SU-DHL-6 (cell line): ENCODE measurements around the gene CSRNP3.

Experiments
- EZH2phosphoT487 ChIP-seq: fragments of 200-600 bp; sonication (generic), shearing (Covaris generic); conservative IDR thresholded peaks from 2 replicates; pipeline ENCODE4 v1.6.1; 2018; ENCODE audit warnings: mild to moderate bottlenecking, antibody characterized with exemption, low read length, moderate library complexity, mixed read lengths
- TF ChIP-seq, protein P1 (sequence below): fragments of 200-600 bp; sonication (generic); IDR thresholded peaks from one replicate; pipeline ENCODE4 v1.5.1; 2017; ENCODE audit warnings: antibody characterized with exemption, mild to moderate bottlenecking, low read length, moderate library complexity; ENCODE audit not compliant: insufficient read depth, poor library complexity, severe bottlenecking

DNA sequence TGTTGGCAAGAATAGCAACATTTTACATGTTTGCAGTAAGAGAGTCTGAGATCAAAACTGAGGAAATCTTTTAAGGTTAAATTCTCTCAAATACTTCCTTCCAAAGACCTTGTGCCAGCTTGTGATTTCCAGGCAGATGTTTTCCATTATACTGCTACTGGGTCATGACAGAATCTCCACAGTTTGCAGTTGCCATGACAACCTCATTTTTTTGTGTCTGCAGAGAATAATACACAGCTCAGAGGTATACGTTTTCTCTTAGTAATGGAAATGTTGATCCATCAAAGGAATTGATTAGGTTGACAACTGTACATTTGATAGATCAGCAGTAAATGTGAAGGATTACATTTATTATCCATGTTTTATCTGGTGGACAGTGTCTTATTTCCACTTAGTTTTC, 29.1 kb upstream of the CSRNP3 start:
- TF ChIP-seq, protein P1, sequence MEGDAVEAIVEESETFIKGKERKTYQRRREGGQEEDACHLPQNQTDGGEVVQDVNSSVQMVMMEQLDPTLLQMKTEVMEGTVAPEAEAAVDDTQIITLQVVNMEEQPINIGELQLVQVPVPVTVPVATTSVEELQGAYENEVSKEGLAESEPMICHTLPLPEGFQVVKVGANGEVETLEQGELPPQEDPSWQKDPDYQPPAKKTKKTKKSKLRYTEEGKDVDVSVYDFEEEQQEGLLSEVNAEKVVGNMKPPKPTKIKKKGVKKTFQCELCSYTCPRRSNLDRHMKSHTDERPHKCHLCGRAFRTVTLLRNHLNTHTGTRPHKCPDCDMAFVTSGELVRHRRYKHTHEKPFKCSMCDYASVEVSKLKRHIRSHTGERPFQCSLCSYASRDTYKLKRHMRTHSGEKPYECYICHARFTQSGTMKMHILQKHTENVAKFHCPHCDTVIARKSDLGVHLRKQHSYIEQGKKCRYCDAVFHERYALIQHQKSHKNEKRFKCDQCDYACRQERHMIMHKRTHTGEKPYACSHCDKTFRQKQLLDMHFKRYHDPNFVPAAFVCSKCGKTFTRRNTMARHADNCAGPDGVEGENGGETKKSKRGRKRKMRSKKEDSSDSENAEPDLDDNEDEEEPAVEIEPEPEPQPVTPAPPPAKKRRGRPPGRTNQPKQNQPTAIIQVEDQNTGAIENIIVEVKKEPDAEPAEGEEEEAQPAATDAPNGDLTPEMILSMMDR = no peak
- TF ChIP-seq EZH2phosphoT487 = no peak
